Measurements from ENCODE around the gene NCKIPSD.

NCKIPSD gene

GRCh38 chr3:48678056-48678455 is 7.7 kb downstream of the NCKIPSD start:
- DNase-seq: no peak

GRCh38 chr3:48674505-48674904 is 11.2 kb downstream of the NCKIPSD start:
- DNase-seq: no peak

GRCh38 chr3:48672522-48672921 is 13.2 kb downstream of the NCKIPSD start:
- DNase-seq: no peak

- no peak for DNase-seq
Observed at GRCh38 chr3:48664929-48665328, 20.8 kb downstream of the NCKIPSD start.

GRCh38 chr3:48664313-48664644 is 21.4 kb downstream of the NCKIPSD start:
- no peak for DNase-seq

GRCh38 chr3:48663489-48664312 is 22.0 kb downstream of the NCKIPSD start:
- DNase-seq: peak; percentile 92 to 93

GRCh38 chr3:48662753-48663488 is 22.8 kb downstream of the NCKIPSD start, which contains the start of gene CELSR3:
TSS of gene CELSR3 (minus strand) at chr3:48662886. CDS start at chr3:48662634, 252 bp downstream.
- DNase-seq: peak in 1 of 2 experiments; percentile 63

- DNase-seq: no peak
Observed at GRCh38 chr3:48662145-48662752, 23.5 kb downstream of the NCKIPSD start.

- no peak for DNase-seq
Observed at GRCh38 chr3:48661501-48662144, 24.1 kb downstream of the NCKIPSD start.

GRCh38 chr3:48660800-48661400 is 24.8 kb downstream of the NCKIPSD start:
- DNase-seq: no peak

- DNase-seq: no peak
Observed at GRCh38 chr3:48656841-48657281, 28.9 kb downstream of the NCKIPSD start.

- no peak for DNase-seq
Observed at GRCh38 chr3:48656061-48656840, 29.5 kb downstream of the NCKIPSD start.

GRCh38 chr3:48655606-48656005 is 30.1 kb downstream of the NCKIPSD start:
- DNase-seq: no peak

GRCh38 chr3:48655063-48655462 is 30.7 kb downstream of the NCKIPSD start:
- no peak for DNase-seq

- no peak for DNase-seq
Observed at GRCh38 chr3:48652923-48653715, 32.6 kb downstream of the NCKIPSD start.

GRCh38 chr3:48651771-48652170 is 33.9 kb downstream of the NCKIPSD start:
- DNase-seq: no peak

GRCh38 chr3:48650723-48651122 is 35.0 kb downstream of the NCKIPSD start:
- DNase-seq: no peak

- DNase-seq: no peak
Observed at GRCh38 chr3:48648188-48648850, 37.4 kb downstream of the NCKIPSD start.

GRCh38 chr3:48647714-48648113 is 38.0 kb downstream of the NCKIPSD start:
- no peak for DNase-seq
